IMR-90 (cell line): ENCODE measurements around the gene MAP1LC3B. TPM values are rescaled to one million over a fixed set of nuclear protein-coding genes. Genes with fewer than 3 reads are reported as not detected.

Source experiments
- ATAC-seq: fragments of 200-7000 bp; cut with Tn5 transposase; 2 replicates; pipeline ENCODE4 v1.9.1; 2020; ENCODE audit warnings: low read depth, mild to moderate bottlenecking, moderate library complexity
- BruUV-seq: library from RNA; stranded (reverse); fragments of 400-500 nt; replicated peaks from 2 replicates; lab custom pipeline; 2021; lab: Mats Ljungman, UMichigan
- CTCF ChIA-PET: fragments of 300-600 bp; formaldehyde crosslinking; extraction: SDS; loops from one replicate; lab custom pipeline; 2021; ENCODE audit warnings: antibody characterized with exemption; lab: Yijun Ruan, JAX
- POLR2A ChIA-PET: fragments of 300-600 bp; sonication (Branson Sonifier 250); formaldehyde crosslinking; loops from one replicate; lab custom pipeline; 2022; ENCODE audit warnings: antibody characterized with exemption; ENCODE audit not compliant: unreplicated experiment; lab: Charles Lee
- DNase-seq: peaks from one replicate; pipeline ENCODE4 v3.0.0; 2013
- H2AFZ ChIP-seq: replicated peaks from 2 replicates; pipeline ENCODE3; 2013; ENCODE audit warnings: low read length, mild to moderate bottlenecking; ENCODE audit not compliant: poor library complexity
- H2AK5ac ChIP-seq: 2 replicates; pipeline ENCODE4 v1.6.1; 2013; ENCODE audit warnings: low read depth, low read length, inconsistent platforms
- H2AK9ac ChIP-seq: replicated peaks from 2 replicates; pipeline ENCODE3; 2013; ENCODE audit warnings: mild to moderate bottlenecking, low read depth, low read length, moderate library complexity; ENCODE audit not compliant: poor library complexity
- H2BK120ac ChIP-seq: 2 replicates; pipeline ENCODE4 v1.6.1; 2013; ENCODE audit warnings: low read depth, low read length, inconsistent platforms
- H2BK15ac ChIP-seq: 3 replicates; pipeline ENCODE4 v1.6.1; 2013; ENCODE audit warnings: low read depth, low read length, inconsistent platforms
- H2BK20ac ChIP-seq: 2 replicates; pipeline ENCODE4 v1.6.1; 2013; ENCODE audit warnings: low read depth, mild to moderate bottlenecking, inconsistent platforms, low read length, moderate library complexity
- H2BK5ac ChIP-seq: 2 replicates; pipeline ENCODE4 v1.6.1; 2013; ENCODE audit warnings: mild to moderate bottlenecking, low read depth, low read length, inconsistent platforms; ENCODE audit not compliant: poor library complexity, severe bottlenecking
- H3K14ac ChIP-seq: replicated peaks from 2 replicates; pipeline ENCODE4 v1.6.1; 2013; ENCODE audit warnings: low read depth, low read length, inconsistent platforms
- H3K18ac ChIP-seq: 2 replicates; pipeline ENCODE4 v1.6.1; 2013; ENCODE audit warnings: low read depth, low read length, control low read depth
- H3K23ac ChIP-seq: 2 replicates; pipeline ENCODE4 v1.6.1; 2013; ENCODE audit warnings: low read depth, low read length, inconsistent platforms
- H3K27ac ChIP-seq: 2 replicates; pipeline ENCODE4 v1.5.1; 2013; ENCODE audit warnings: mild to moderate bottlenecking, control low read depth, low read length; ENCODE audit not compliant: insufficient read depth
- H3K27me3 ChIP-seq: 2 replicates; pipeline ENCODE4 v1.6.1; 2013; ENCODE audit warnings: low read length; ENCODE audit not compliant: control insufficient read depth, insufficient read depth
- H3K36me3 ChIP-seq: 2 replicates; pipeline ENCODE4 v1.6.1; 2013; ENCODE audit warnings: low read length, mixed read lengths; ENCODE audit not compliant: control insufficient read depth, insufficient read depth
- H3K4ac ChIP-seq: 2 replicates; pipeline ENCODE4 v1.6.1; 2013; ENCODE audit warnings: low read depth, low read length, inconsistent platforms
- H3K4me1 ChIP-seq: 2 replicates; pipeline ENCODE4 v1.6.1; 2013; ENCODE audit warnings: low read length, mixed read lengths; ENCODE audit not compliant: control insufficient read depth, insufficient read depth
- H3K4me2 ChIP-seq: 2 replicates; pipeline ENCODE4 v1.6.1; 2013; ENCODE audit warnings: low read depth, mild to moderate bottlenecking, control low read depth, low read length, moderate library complexity
- H3K4me3 ChIP-seq: 2 replicates; pipeline ENCODE4 v1.5.1; 2013; ENCODE audit warnings: low read depth, mild to moderate bottlenecking, control low read depth, low read length, moderate library complexity; ENCODE audit not compliant: insufficient read depth
- H3K56ac ChIP-seq: 2 replicates; pipeline ENCODE4 v1.6.1; 2013; ENCODE audit warnings: low read length, inconsistent platforms; ENCODE audit not compliant: insufficient read depth; ENCODE audit errors: extremely low read depth
- H3K79me1 ChIP-seq, 2 experiments: 2 replicates each; pipeline ENCODE4 v1.6.1; 2013; ENCODE audit warnings: low read length in 2 of 2, inconsistent platforms in 1 of 2, low read depth in 1 of 2
- H3K9ac ChIP-seq: 2 replicates; pipeline ENCODE4 v1.6.1; 2013; ENCODE audit warnings: low read depth, low read length, control low read depth
- H3K9me1 ChIP-seq: 2 replicates; pipeline ENCODE4 v1.6.1; 2013; ENCODE audit warnings: low read length, inconsistent platforms; ENCODE audit not compliant: insufficient read depth
- H3K9me3 ChIP-seq: 2 replicates; pipeline ENCODE4 v1.6.1; 2013; ENCODE audit warnings: low read length; ENCODE audit not compliant: control insufficient read depth, insufficient read depth
- H4K20me1 ChIP-seq: 2 replicates; pipeline ENCODE4 v1.6.1; 2013; ENCODE audit warnings: low read length, inconsistent platforms; ENCODE audit not compliant: insufficient read depth
- H4K5ac ChIP-seq: 2 replicates; pipeline ENCODE4 v1.6.1; 2013; ENCODE audit warnings: mild to moderate bottlenecking, low read depth, low read length, control low read depth
- H4K8ac ChIP-seq, 2 experiments: 2 replicates each; pipeline ENCODE4 v1.6.1; 2013; ENCODE audit warnings: low read depth in 2 of 2, low read length in 2 of 2, control low read depth in 1 of 2, inconsistent platforms in 1 of 2
- H4K91ac ChIP-seq: 2 replicates; pipeline ENCODE4 v1.6.1; 2013; ENCODE audit warnings: low read depth, low read length, inconsistent platforms; ENCODE audit not compliant: insufficient read depth
- BHLHE40 ChIP-seq: fragments of 150-350 bp; IDR thresholded peaks from 2 replicates; pipeline ENCODE4 v1.6.1; 2016; ENCODE audit warnings: mild to moderate bottlenecking, low read depth, low read length
- CHD1 ChIP-seq: IDR thresholded peaks from 2 replicates; pipeline ENCODE4 v1.6.1; 2012; ENCODE audit warnings: low read depth, low read length, improper control_type of control experiment
- FOS ChIP-seq: fragments of 150-350 bp; IDR thresholded peaks from 2 replicates; pipeline ENCODE4 v1.6.1; 2016; ENCODE audit warnings: low read depth, low read length
- MAFK ChIP-seq: IDR thresholded peaks from 2 replicates; pipeline ENCODE4 v1.6.1; 2012; ENCODE audit warnings: low read depth, low read length, improper control_type of control experiment
- MAZ ChIP-seq: IDR thresholded peaks from 2 replicates; pipeline ENCODE4 v1.6.1; 2012; ENCODE audit warnings: low read depth, mild to moderate bottlenecking, low read length, improper control_type of control experiment, moderate library complexity, borderline replicate concordance
- MXI1 ChIP-seq: IDR thresholded peaks from 2 replicates; pipeline ENCODE4 v1.6.1; 2012; ENCODE audit warnings: low read depth, mild to moderate bottlenecking, low read length, moderate library complexity, borderline replicate concordance
- NFE2L2 ChIP-seq: fragments of 150-350 bp; IDR thresholded peaks from 2 replicates; pipeline ENCODE4 v1.6.1; 2016; ENCODE audit warnings: low read depth, mild to moderate bottlenecking, low read length
- POLR2A ChIP-seq: IDR thresholded peaks from 2 replicates; pipeline ENCODE4 v1.6.1; 2012; ENCODE audit warnings: mild to moderate bottlenecking, low read depth, low read length
- RAD21 ChIP-seq: IDR thresholded peaks from 2 replicates; pipeline ENCODE4 v1.6.1; 2012; ENCODE audit warnings: low read length, improper control_type of control experiment
- RCOR1 ChIP-seq: IDR thresholded peaks from 2 replicates; pipeline ENCODE4 v1.6.1; 2012; ENCODE audit warnings: mild to moderate bottlenecking, low read length, improper control_type of control experiment; ENCODE audit not compliant: insufficient replicate concordance
- RFX5 ChIP-seq: IDR thresholded peaks from 2 replicates; pipeline ENCODE4 v1.8.0; 2012; ENCODE audit warnings: low read depth, mild to moderate bottlenecking, low read length, moderate library complexity
- SMC3 ChIP-seq: fragments of 150-350 bp; IDR thresholded peaks from 2 replicates; pipeline ENCODE4 v1.6.1; 2016; ENCODE audit warnings: low read depth, mild to moderate bottlenecking, antibody characterized with exemption, low read length, moderate library complexity
- WGBS, 2 experiments: methylation state at CpG; one replicate each; pipeline versions ENCODE4 v1.1.5 to v1.1.7; 2013; ENCODE audit warnings: missing lambda C conversion rate in 2 of 2; ENCODE audit not compliant: insufficient read length in 1 of 2; ENCODE audit errors: extremely low coverage in 2 of 2; 5-methylcytosine and 5-hydroxymethylcytosine counted together
- dilution Hi-C: fragments of 300-500 bp; cut with HindIII; formaldehyde crosslinking; loops from one replicate; pipeline ENCODE4 v1.14.3; 2018; ENCODE audit warnings: low sequenced_read_pairs; ENCODE audit not compliant: unreplicated experiment
- in situ Hi-C: fragments of 300-500 bp; cut with MboI; formaldehyde crosslinking; loops from 3 replicates; pipeline ENCODE4 v1.14.3; 2019; ENCODE audit warnings: low sequenced_read_pairs, inconsistent platforms, mixed read lengths
- intact Hi-C: fragments of 100-400 bp; cut with micrococcal nuclease; formaldehyde crosslinking; loops from 2 replicates; pipeline ENCODE4 v1.10.0; 2022
- polyA plus RNA-seq, 3 experiments: library from polyadenylated mRNA; depleted of rRNA; stranded (reverse); fragments of >200 nt; gene quantifications; 2 replicates each; pipeline ENCODE4 v1.2.3, GENCODE V29; 2012; ENCODE audit warnings: low replicate concordance in 1 of 3
- total RNA-seq: library from RNA; depleted of rRNA; stranded (reverse); fragments of >200 nt; gene quantifications from 2 replicates; pipeline ENCODE4 v1.2.3, GENCODE V29; 2012
- TF ChIP-seq, protein P1 (sequence below): fragments of 150-350 bp; IDR thresholded peaks from 2 replicates; pipeline ENCODE4 v1.6.1; 2017; ENCODE audit warnings: mild to moderate bottlenecking, antibody characterized with exemption, low read length, low read depth
- TF ChIP-seq, protein P2 (sequence below): conservative IDR thresholded peaks from 2 replicates; pipeline ENCODE4 v1.5.1; 2012; ENCODE audit warnings: mild to moderate bottlenecking, low read depth, low read length, improper control_type of control experiment

The MAP1LC3B gene
- total and polyA plus RNA-seq, 2 of the 4 experiments (the other 2 are of a cell fraction), result 23.5 to 57.7 TPM

DNA sequence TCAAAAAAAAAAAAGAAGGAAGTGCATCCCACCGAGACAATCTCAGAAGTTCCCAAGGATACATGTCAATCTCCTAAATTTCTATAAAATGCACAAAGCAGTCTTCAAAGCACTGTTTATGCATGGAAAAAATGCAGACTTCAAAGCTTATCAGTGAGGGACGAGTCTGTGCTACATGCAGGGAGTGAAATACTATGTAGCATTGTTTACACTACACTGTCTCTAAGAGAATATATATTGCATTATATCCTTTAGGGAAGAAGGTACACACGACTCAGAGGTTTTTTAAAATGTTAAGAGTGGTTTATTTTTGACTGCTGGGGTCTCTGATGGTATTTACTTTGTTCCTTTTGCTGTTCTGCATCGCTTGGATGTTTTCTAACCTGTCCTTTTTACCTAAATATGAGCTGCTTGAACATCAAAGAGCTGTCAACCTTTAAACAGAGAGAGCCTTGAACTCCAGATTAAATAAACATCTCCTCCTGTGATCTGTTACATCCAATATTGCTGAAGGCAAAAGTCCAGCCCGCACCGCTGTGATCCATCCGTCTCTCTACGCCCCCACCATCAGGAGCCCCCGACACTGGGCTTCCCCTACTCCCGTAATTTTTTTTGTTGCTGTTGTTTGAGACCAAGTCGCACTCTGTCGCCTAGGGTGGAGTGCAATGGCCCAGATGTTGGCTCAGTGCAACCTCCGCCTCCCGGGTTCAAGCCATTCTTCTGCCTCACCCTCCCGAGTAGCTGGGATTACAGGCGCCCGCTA, 9.9 kb upstream of the MAP1LC3B start:
- in situ Hi-C loops, result no loop called here
- no TSS peak for BruUV-seq
- TF ChIP-seq POLR2A, result no peak
- no peak for TF ChIP-seq NFE2L2
- TF ChIP-seq MAZ, result no peak
- no peak for TF ChIP-seq RFX5
- no peak for TF ChIP-seq MAFK
- no peak for TF ChIP-seq MXI1
- no peak for TF ChIP-seq FOS
- no peak for TF ChIP-seq BHLHE40
- no peak for TF ChIP-seq SMC3
- no peak for TF ChIP-seq RAD21
- no peak for TF ChIP-seq CHD1
- TF ChIP-seq, protein P1, sequence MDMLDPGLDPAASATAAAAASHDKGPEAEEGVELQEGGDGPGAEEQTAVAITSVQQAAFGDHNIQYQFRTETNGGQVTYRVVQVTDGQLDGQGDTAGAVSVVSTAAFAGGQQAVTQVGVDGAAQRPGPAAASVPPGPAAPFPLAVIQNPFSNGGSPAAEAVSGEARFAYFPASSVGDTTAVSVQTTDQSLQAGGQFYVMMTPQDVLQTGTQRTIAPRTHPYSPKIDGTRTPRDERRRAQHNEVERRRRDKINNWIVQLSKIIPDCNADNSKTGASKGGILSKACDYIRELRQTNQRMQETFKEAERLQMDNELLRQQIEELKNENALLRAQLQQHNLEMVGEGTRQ, result no peak
- TF ChIP-seq RCOR1, result no peak
- TF ChIP-seq, protein P2, sequence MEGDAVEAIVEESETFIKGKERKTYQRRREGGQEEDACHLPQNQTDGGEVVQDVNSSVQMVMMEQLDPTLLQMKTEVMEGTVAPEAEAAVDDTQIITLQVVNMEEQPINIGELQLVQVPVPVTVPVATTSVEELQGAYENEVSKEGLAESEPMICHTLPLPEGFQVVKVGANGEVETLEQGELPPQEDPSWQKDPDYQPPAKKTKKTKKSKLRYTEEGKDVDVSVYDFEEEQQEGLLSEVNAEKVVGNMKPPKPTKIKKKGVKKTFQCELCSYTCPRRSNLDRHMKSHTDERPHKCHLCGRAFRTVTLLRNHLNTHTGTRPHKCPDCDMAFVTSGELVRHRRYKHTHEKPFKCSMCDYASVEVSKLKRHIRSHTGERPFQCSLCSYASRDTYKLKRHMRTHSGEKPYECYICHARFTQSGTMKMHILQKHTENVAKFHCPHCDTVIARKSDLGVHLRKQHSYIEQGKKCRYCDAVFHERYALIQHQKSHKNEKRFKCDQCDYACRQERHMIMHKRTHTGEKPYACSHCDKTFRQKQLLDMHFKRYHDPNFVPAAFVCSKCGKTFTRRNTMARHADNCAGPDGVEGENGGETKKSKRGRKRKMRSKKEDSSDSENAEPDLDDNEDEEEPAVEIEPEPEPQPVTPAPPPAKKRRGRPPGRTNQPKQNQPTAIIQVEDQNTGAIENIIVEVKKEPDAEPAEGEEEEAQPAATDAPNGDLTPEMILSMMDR, result no peak

More for the DNA sequence above, 9.9 kb upstream of the MAP1LC3B start:
- Histone ChIP-seq H4K20me1 (peaks cover 31% of the 10 kb centered on the region; the same call in 1 of the 2 replicates), H3K56ac (no peak overlapping the region), H3K9me1 (peaks cover 6% of the 10 kb centered on the region), H3K14ac (no peak overlapping the region; the same call in 1 of the 2 replicates), H3K4ac (no peak overlapping the region), H3K9me3 (no peaks in the 10 kb centered on the region), H3K79me1 (peaks cover 8 to 49% of the 10 kb centered on the region in 2 experiments; a peak in 3 of 4 replicates), H3K4me1 (peaks cover 12% of the 10 kb centered on the region), H3K27ac (peak overlapping the region; percentile 72), H2AFZ (peak overlapping the region; percentile 61), H2BK15ac (no peak overlapping the region), H3K27me3 (no peaks in the 10 kb centered on the region), H3K4me2 (peak overlapping the region; percentile 84), H3K18ac (0 out of 2 replicates have a peak overlapping the region, but pooled peaks have one; percentile 11), H2BK120ac (no peak overlapping the region), H4K8ac (no peak overlapping the region; a peak in 1 of 4 replicates), H3K23ac (peak overlapping the region; percentile 48; the same call in 1 of the 2 replicates), H3K4me3 (peak overlapping the region; percentile 52), H4K5ac (no peak overlapping the region), H2BK20ac (no peak overlapping the region), H3K9ac (peak overlapping the region; percentile 62), H2BK5ac (peak overlapping the region; percentile 9), H3K36me3 (no peaks in the 10 kb centered on the region), H2AK9ac (peak overlapping the region; percentile 47), H2AK5ac (no peak overlapping the region), H4K91ac (no peak overlapping the region)
- ATAC-seq (no peak), DNase-seq (no peak)
- WGBS, 2 experiments, result 0% methylated on average over 2 of the region's 17 CpGs; no CpG with 5 or more reads in 1 of the 2 experiments
- dilution Hi-C loops (no loop called here), intact Hi-C loops (loop anchor here (5.0 kb wide), 1 partner anchor 820 kb away; no protein-coding TSS in a partner anchor)
- ChIA-PET CTCF (interaction anchor here (0.9 kb wide), 1 partner anchor 12 kb away, joined by 4 read pairs; no protein-coding TSS in a partner anchor), POLR2A (no interaction called here)
